Upper lobe of left lung (tissue), 4 donors: ENCODE data around the gene GHRH.

Source experiments
- CTCF ChIP-seq, 6 experiments: fragments of 450-650 bp in 4 of 6; fragments of 200-600 bp in 2 of 6; sonication (generic) in 2 of 6; IDR thresholded peaks; one replicate each; pipeline ENCODE4 v1.5.1; 2016 to 2019; ENCODE audit warnings: antibody characterized with exemption in 6 of 6
- EP300 ChIP-seq, 4 donors: sonication (generic); formaldehyde crosslinking; IDR thresholded peaks; one replicate each; pipeline ENCODE4 v1.5.1; 2017; ENCODE audit warnings: antibody characterized with exemption in 4 of 4, control low read depth in 2 of 4
- POLR2A ChIP-seq, 4 donors: fragments of 450-650 bp; IDR thresholded peaks; one replicate each; pipeline ENCODE4 v1.5.1; 2016 to 2017; ENCODE audit warnings: antibody characterized with exemption in 4 of 4, mild to moderate bottlenecking in 2 of 4
- POLR2AphosphoS5 ChIP-seq, 2 donors: sonication (generic); formaldehyde crosslinking; IDR thresholded peaks; one replicate each; pipeline ENCODE4 v1.5.1; 2017; ENCODE audit warnings: antibody characterized with exemption in 2 of 2

GRCh38 chr20:37284691-37285161 is 23.1 kb upstream of the GHRH start:
- TF ChIP-seq POLR2A (IDR thresholded peaks at IDR 0.05) (no peak), CTCF (IDR thresholded peaks at IDR 0.05) (no peak), EP300 (IDR thresholded peaks at IDR 0.05) (no peak), POLR2AphosphoS5 (IDR thresholded peaks at IDR 0.05) (no peak)
